Endothelial cell of umbilical vein (primary cell): ENCODE measurements around the gene ADARB2. TPM values are rescaled to one million over a fixed set of nuclear protein-coding genes. Genes with fewer than 3 reads are reported as not detected.

Source experiments
- BruUV-seq: library from RNA; stranded (reverse); fragments of 400-500 nt; replicated peaks from 2 replicates; lab custom pipeline; 2021; lab: Mats Ljungman, UMichigan
- CTCF ChIA-PET: fragments of 300-600, 350-600 bp; sonication (Branson Sonifier 250); formaldehyde crosslinking; loops from one replicate; lab custom pipeline; 2021; ENCODE audit warnings: antibody characterized with exemption, inconsistent platforms; lab: Charles Lee
- POLR2A ChIA-PET: fragments of 300-600, 350-600 bp; sonication (Branson Sonifier 250); formaldehyde crosslinking; loops from one replicate; lab custom pipeline; 2021; ENCODE audit warnings: antibody characterized with exemption, inconsistent platforms; lab: Charles Lee
- DNase-seq: peaks from one replicate; pipeline ENCODE4 v3.0.0-alpha.2; 2011; ENCODE audit warnings: low read depth, low spot score
- FAIRE-seq: peaks from 2 replicates; lab custom pipeline; 2011; peaks lifted over from hg19 to GRCh38; lab: Jason Lieb, UNC
- H2AFZ ChIP-seq: 2 replicates; pipeline ENCODE4 v1.6.0; 2012; ENCODE audit warnings: low read depth, low read length, control low read depth, inconsistent platforms
- H3K27ac ChIP-seq: 2 replicates; pipeline ENCODE4 v1.5.1; 2011; ENCODE audit warnings: low read depth, mild to moderate bottlenecking, control low read depth, low read length, moderate library complexity; ENCODE audit not compliant: insufficient read depth
- H3K27me3 ChIP-seq, 2 experiments: 2 replicates each; pipeline versions ENCODE4 v1.6.0 to v1.6.1; 2011; ENCODE audit warnings: low read length in 2 of 2, mixed read lengths in 1 of 2; ENCODE audit not compliant: control insufficient read depth in 2 of 2, insufficient read depth in 2 of 2
- H3K36me3 ChIP-seq, 2 experiments: 2 replicates in 1 of 2; 3 replicates in 1 of 2; pipeline ENCODE4 v1.5.1; 2011; ENCODE audit warnings: low read length in 2 of 2, mild to moderate bottlenecking in 1 of 2, moderate library complexity in 1 of 2; ENCODE audit not compliant: control insufficient read depth in 2 of 2, insufficient read depth in 2 of 2; ENCODE audit errors: extremely low read depth in 1 of 2
- H3K4me1 ChIP-seq: 3 replicates; pipeline ENCODE4 v1.5.1; 2011; ENCODE audit warnings: mild to moderate bottlenecking, low read length; ENCODE audit not compliant: control insufficient read depth, insufficient read depth; ENCODE audit errors: extremely low read depth
- H3K4me2 ChIP-seq: 2 replicates; pipeline ENCODE4 v1.6.1; 2011; ENCODE audit warnings: low read length, control low read depth, mixed read lengths; ENCODE audit not compliant: insufficient read depth
- H3K4me3 ChIP-seq, 3 experiments: fragments of 200-600 bp in 1 of 3; sonication (generic), shearing (Covaris generic) in 1 of 3; replicated peaks in 1 of 3; 2 replicates each; pipeline ENCODE4 v1.5.1; 2011 to 2016; ENCODE audit warnings: control low read depth in 3 of 3, low read length in 3 of 3, mild to moderate bottlenecking in 2 of 3, inconsistent platforms in 1 of 3, low read depth in 1 of 3, moderate library complexity in 1 of 3; ENCODE audit not compliant: insufficient read depth in 1 of 3
- H3K79me2 ChIP-seq: 2 replicates; pipeline ENCODE4 v1.6.0; 2012; ENCODE audit warnings: low read length, inconsistent platforms; ENCODE audit not compliant: control insufficient read depth, insufficient read depth
- H3K9ac ChIP-seq: replicated peaks from 2 replicates; pipeline ENCODE3; 2011; ENCODE audit warnings: low read length, control low read depth; ENCODE audit not compliant: insufficient read depth; ENCODE audit errors: extremely low read depth
- H3K9me1 ChIP-seq: replicated peaks from 3 replicates; pipeline ENCODE4 v1.6.0; 2011; ENCODE audit warnings: mild to moderate bottlenecking, low read length; ENCODE audit not compliant: control insufficient read depth, insufficient read depth; ENCODE audit errors: extremely low read depth
- H3K9me3 ChIP-seq: replicated peaks from 2 replicates; pipeline ENCODE4 v1.5.1; 2012; ENCODE audit warnings: low read length, inconsistent platforms; ENCODE audit not compliant: control insufficient read depth, insufficient read depth
- H4K20me1 ChIP-seq: replicated peaks from 2 replicates; pipeline ENCODE3; 2011; ENCODE audit warnings: mild to moderate bottlenecking, low read length; ENCODE audit not compliant: control insufficient read depth, insufficient read depth; ENCODE audit errors: extremely low read depth
- CTCF ChIP-seq, 2 donors: IDR thresholded peaks; 1 replicate in 1 of 2; 2 replicates in 1 of 2; pipeline ENCODE4 v1.5.1; 2011; ENCODE audit warnings: low read length in 2 of 2, mild to moderate bottlenecking in 2 of 2, moderate library complexity in 2 of 2, control low read depth in 1 of 2, inconsistent platforms in 1 of 2, low read depth in 1 of 2; ENCODE audit not compliant: insufficient read depth in 1 of 2; ENCODE audit errors: extremely low read depth in 1 of 2
- EZH2 ChIP-seq: IDR thresholded peaks from 2 replicates; pipeline ENCODE4 v1.6.1; 2012; ENCODE audit warnings: borderline replicate concordance, low read depth, mild to moderate bottlenecking, moderate library complexity, low read length, inconsistent platforms; ENCODE audit not compliant: severe bottlenecking
- FOS ChIP-seq: IDR thresholded peaks from 2 replicates; pipeline ENCODE4 v1.6.1; 2011; ENCODE audit warnings: mild to moderate bottlenecking, low read length, moderate library complexity, borderline replicate concordance; ENCODE audit not compliant: insufficient read depth
- GATA2 ChIP-seq: IDR thresholded peaks from 2 replicates; pipeline ENCODE4 v1.7.0; 2011; ENCODE audit warnings: low read depth, mild to moderate bottlenecking, moderate library complexity, mixed read lengths, low read length; ENCODE audit not compliant: insufficient read length, insufficient read depth
- JUN ChIP-seq: IDR thresholded peaks from 2 replicates; pipeline ENCODE4 v1.6.1; 2011; ENCODE audit warnings: borderline replicate concordance, low read depth; ENCODE audit not compliant: insufficient read length, insufficient read depth
- MAX ChIP-seq: IDR thresholded peaks from 2 replicates; pipeline ENCODE4 v1.6.1; 2011; ENCODE audit not compliant: insufficient read depth, insufficient read length
- MYC ChIP-seq: IDR thresholded peaks from one replicate; pipeline ENCODE4 v1.6.1; 2011; ENCODE audit warnings: mild to moderate bottlenecking, low read depth, low read length
- POLR2A ChIP-seq: IDR thresholded peaks from 2 replicates; pipeline ENCODE4 v1.6.1; 2012; ENCODE audit warnings: low read depth, mild to moderate bottlenecking, control low read depth, low read length
- POLR2AphosphoS5 ChIP-seq: IDR thresholded peaks from 2 replicates; pipeline ENCODE4 v1.6.1; 2012; ENCODE audit warnings: low read depth, mild to moderate bottlenecking, control low read depth, low read length, moderate library complexity; ENCODE audit not compliant: insufficient read depth
- dilution Hi-C: fragments of 300-500 bp; cut with MboI; formaldehyde crosslinking; loops from one replicate; pipeline ENCODE4 v1.15.0; 2019; ENCODE audit warnings: low sequenced_read_pairs; ENCODE audit not compliant: extremely low pct_ligation_motif_present
- intact Hi-C: fragments of 100-400 bp; cut with micrococcal nuclease; formaldehyde crosslinking; loops from one replicate; pipeline ENCODE4 v1.10.0; 2022
- polyA plus RNA-seq, 4 experiments: library from polyadenylated mRNA; depleted of rRNA in 3 of 4; stranded (reverse) in 3 of 4; unstranded in 1 of 4; fragments of >200 nt; gene quantifications; 2 replicates each; pipeline versions ENCODE4 v1.2.1 to v1.2.3, GENCODE V29; 2011 to 2012; ENCODE audit warnings: missing spikeins in 1 of 4
- total RNA-seq: library from RNA; stranded (reverse); gene quantifications from 2 replicates; pipeline ENCODE4 v1.2.3, GENCODE V29; 2021

The ADARB2 gene
- total and polyA plus RNA-seq, 2 donors (not counting 3 experiments of a cell fraction or from before 2014, with no cell fraction given) = not detected

GRCh38 chr10:1230592-1231275 is 506.6 kb downstream of the ADARB2 start:
- Histone ChIP-seq H3K27me3 (no peaks in the 10 kb centered on the region), H3K79me2 (no peaks in the 10 kb centered on the region), H3K36me3 (no peaks in the 10 kb centered on the region), H2AFZ (no peak overlapping the region), H3K9me3 (no peaks in the 10 kb centered on the region), H3K4me3 (no peak overlapping the region), H3K27ac (no peak overlapping the region), H3K4me1 (no peaks in the 10 kb centered on the region), H3K9me1 (no peaks in the 10 kb centered on the region), H4K20me1 (no peaks in the 10 kb centered on the region), H3K9ac (no peak overlapping the region), H3K4me2 (no peak overlapping the region)
- BruUV-seq = no TSS peak
- TF ChIP-seq MYC (no peak), GATA2 (no peak), MAX (no peak), JUN (no peak), POLR2AphosphoS5 (no peak), POLR2A (no peak), FOS (no peak), EZH2 (no peak), CTCF (IDR thresholded peaks at IDR 0.05; ENCODE audit: extremely low read depth in 1 of 2, insufficient read depth in 1 of 2, low read depth in 1 of 2, low read length in 2 of 2) (no peak)
- intact Hi-C loops = no loop called here
- dilution Hi-C loops = no loop called here
- CTCF ChIA-PET = no interaction called here
- POLR2A ChIA-PET = no interaction called here
- no peak for DNase-seq
- FAIRE-seq = no peak
